HG02970 (cell line): Measurements from ENCODE around the gene OGFOD2.
A peak's percentile ranks its signal among the peaks of the same experiment; 100 is the strongest.

Source experiments
- ATAC-seq: cut with Tn5 transposase; IDR thresholded peaks from one replicate; pipeline ENCODE4 v1.9.1; 2021; ENCODE audit warnings: mild to moderate bottlenecking, moderate library complexity, moderate number of reproducible peaks; ENCODE audit not compliant: unreplicated experiment, low FRiP score

Gene OGFOD2

GRCh38 chr12:122949816-122950675 lies 25.0 kb upstream of the OGFOD2 start:
- no peak for ATAC-seq

- no peak for ATAC-seq
Observed at GRCh38 chr12:122951406-122951805, 23.6 kb upstream of the OGFOD2 start.

GRCh38 chr12:122951979-122952892 lies 22.8 kb upstream of the OGFOD2 start:
- no peak for ATAC-seq

GRCh38 chr12:122955156-122955555 lies 19.9 kb upstream of the OGFOD2 start:
- no peak for ATAC-seq

GRCh38 chr12:122956035-122956434 lies 19.0 kb upstream of the OGFOD2 start:
- no peak for ATAC-seq

- ATAC-seq = no peak
Observed at GRCh38 chr12:122958198-122958888, 16.7 kb upstream of the OGFOD2 start.

GRCh38 chr12:122959566-122960192 lies 15.4 kb upstream of the OGFOD2 start:
- ATAC-seq = no peak

GRCh38 chr12:122960193-122960569 lies 14.9 kb upstream of the OGFOD2 start:
- ATAC-seq = no peak

GRCh38 chr12:122961531-122962329 lies 13.3 kb upstream of the OGFOD2 start:
- ATAC-seq = no peak

- no peak for ATAC-seq
Observed at GRCh38 chr12:122963941-122964265, 11.1 kb upstream of the OGFOD2 start.

GRCh38 chr12:122964439-122965257 lies 10.4 kb upstream of the OGFOD2 start:
- ATAC-seq = no peak

GRCh38 chr12:122965321-122965751 lies 9.7 kb upstream of the OGFOD2 start:
- no peak for ATAC-seq

GRCh38 chr12:122965851-122966742 lies 8.9 kb upstream of the OGFOD2 start, which contains the start of gene ABCB9:
TSS of gene ABCB9 (minus strand) at chr12:122966463. CDS start at chr12:122960235, 6,228 bp downstream.
- peak; percentile 74 for ATAC-seq

- no peak for ATAC-seq
Observed at GRCh38 chr12:122966743-122967550, 8.1 kb upstream of the OGFOD2 start.

GRCh38 chr12:122968104-122968503 lies 6.9 kb upstream of the OGFOD2 start:
- no peak for ATAC-seq

- ATAC-seq = no peak
Observed at GRCh38 chr12:122969676-122970075, 5.4 kb upstream of the OGFOD2 start.
